Ovary (tissue), 3 donors: Measurements from ENCODE around the gene USP2.

Source experiments
- CTCF ChIP-seq, 3 donors: fragments of 450-650 bp in 2 of 3; fragments of 200-600 bp in 1 of 3; IDR thresholded peaks; one replicate each; pipeline versions ENCODE4 v1.5.1 to v1.8.0; 2016 to 2022; ENCODE audit warnings: antibody characterized with exemption in 3 of 3, mild to moderate bottlenecking in 1 of 3
- EP300 ChIP-seq: sonication (generic); formaldehyde crosslinking; IDR thresholded peaks from one replicate; pipeline ENCODE4 v1.6.1; 2017; ENCODE audit warnings: antibody characterized with exemption
- POLR2A ChIP-seq: fragments of 450-650 bp; IDR thresholded peaks from one replicate; pipeline ENCODE4 v1.6.1; 2017; ENCODE audit warnings: antibody characterized with exemption, mild to moderate bottlenecking, moderate library complexity
- donor health status: DM: no; HTN: no; CAD: no.

GRCh38 chr11:119426142-119426541, 44.7 kb upstream of the USP2 start:
- TF ChIP-seq CTCF (IDR thresholded peaks at IDR 0.05), result no peak
- TF ChIP-seq POLR2A, result no peak
- no peak for TF ChIP-seq EP300
